ENCODE data around the gene CARMIL3.
A peak's percentile ranks its signal among the peaks of the same experiment; 100 is the strongest.
"Not testable (repeated sequence)": the region's sequence is repeated elsewhere in the genome, so short reads cannot be mapped to it uniquely, and the experiment has no call there.

Gene CARMIL3

GRCh38 chr14:24036963-24037657 lies 14.7 kb upstream of the CARMIL3 start:
- DNase-seq (ENCODE audit: low read depth in 2 of 2): not testable (repeated sequence)

- DNase-seq (ENCODE audit: low read depth in 2 of 2): no peak
These were observed 14.2 kb upstream of the CARMIL3 start for GRCh38 chr14:24037658-24038037.

- no peak for DNase-seq (ENCODE audit: low read depth in 2 of 2)
These were observed 13.1 kb upstream of the CARMIL3 start for GRCh38 chr14:24038686-24039085.

- no peak for DNase-seq (ENCODE audit: low read depth in 2 of 2)
These were observed 11.1 kb upstream of the CARMIL3 start for GRCh38 chr14:24040692-24041091.

GRCh38 chr14:24042746-24043145 lies 9.1 kb upstream of the CARMIL3 start:
- no peak for DNase-seq (ENCODE audit: low read depth in 2 of 2)

- DNase-seq (ENCODE audit: low read depth in 2 of 2): not testable (repeated sequence)
These were observed 2.8 kb upstream of the CARMIL3 start for GRCh38 chr14:24049002-24049401.

- DNase-seq (ENCODE audit: low read depth in 2 of 2): not testable (repeated sequence)
These were observed 1.1 kb upstream of the CARMIL3 start for GRCh38 chr14:24050753-24051152.

- no peak for DNase-seq (ENCODE audit: low read depth in 2 of 2)
These were observed 527 bp upstream of the CARMIL3 start for GRCh38 chr14:24051176-24051788.

- DNase-seq (ENCODE audit: low read depth in 2 of 2): peak; percentile 48 to 53
These were observed 1.1 kb downstream of the CARMIL3 start for GRCh38 chr14:24052656-24053547.

GRCh38 chr14:24053548-24054323 lies 1.9 kb downstream of the CARMIL3 start:
- DNase-seq (ENCODE audit: low read depth in 2 of 2): no peak

GRCh38 chr14:24054324-24054641 lies 2.5 kb downstream of the CARMIL3 start:
- no peak for DNase-seq (ENCODE audit: low read depth in 2 of 2)

- no peak for DNase-seq (ENCODE audit: low read depth in 2 of 2)
These were observed 2.8 kb downstream of the CARMIL3 start for GRCh38 chr14:24054646-24055045.

- DNase-seq (ENCODE audit: low read depth in 2 of 2): no peak
These were observed 4.4 kb downstream of the CARMIL3 start for GRCh38 chr14:24055971-24056799.

GRCh38 chr14:24056800-24057184 lies 5.0 kb downstream of the CARMIL3 start:
- DNase-seq (ENCODE audit: low read depth in 2 of 2): no peak

- DNase-seq (ENCODE audit: low read depth in 2 of 2): no peak
These were observed 5.5 kb downstream of the CARMIL3 start for GRCh38 chr14:24057271-24057670.

GRCh38 chr14:24057867-24058259 lies 6.1 kb downstream of the CARMIL3 start:
- no peak for DNase-seq (ENCODE audit: low read depth in 2 of 2)

- DNase-seq (ENCODE audit: low read depth in 2 of 2): no peak
These were observed 6.6 kb downstream of the CARMIL3 start for GRCh38 chr14:24058260-24058950.

- no peak for DNase-seq (ENCODE audit: low read depth in 2 of 2)
These were observed 7.2 kb downstream of the CARMIL3 start for GRCh38 chr14:24058951-24059475.

GRCh38 chr14:24059841-24060388 lies 8.1 kb downstream of the CARMIL3 start:
- DNase-seq (ENCODE audit: low read depth in 2 of 2): no peak

GRCh38 chr14:24060443-24060842 lies 8.6 kb downstream of the CARMIL3 start:
- no peak for DNase-seq (ENCODE audit: low read depth in 2 of 2)
